Fibroblast of lung (primary cell): Measurements from ENCODE around the gene SRCAP.

ENCODE experiments used
- CTCF ChIP-seq, 2 donors: IDR thresholded peaks in 1 of 2; conservative IDR thresholded peaks in 1 of 2; 1 replicate in 1 of 2; 2 replicates in 1 of 2; pipeline ENCODE4 v1.5.1; 2011 to 2012; ENCODE audit warnings: low read length in 2 of 2, control low read depth in 1 of 2, inconsistent platforms in 1 of 2, low read depth in 1 of 2, mild to moderate bottlenecking in 1 of 2
- EZH2 ChIP-seq: IDR thresholded peaks from 2 replicates; pipeline ENCODE4 v1.5.1; 2012; ENCODE audit warnings: low read length, control low read depth, mild to moderate bottlenecking; ENCODE audit errors: missing control alignments

DNA sequence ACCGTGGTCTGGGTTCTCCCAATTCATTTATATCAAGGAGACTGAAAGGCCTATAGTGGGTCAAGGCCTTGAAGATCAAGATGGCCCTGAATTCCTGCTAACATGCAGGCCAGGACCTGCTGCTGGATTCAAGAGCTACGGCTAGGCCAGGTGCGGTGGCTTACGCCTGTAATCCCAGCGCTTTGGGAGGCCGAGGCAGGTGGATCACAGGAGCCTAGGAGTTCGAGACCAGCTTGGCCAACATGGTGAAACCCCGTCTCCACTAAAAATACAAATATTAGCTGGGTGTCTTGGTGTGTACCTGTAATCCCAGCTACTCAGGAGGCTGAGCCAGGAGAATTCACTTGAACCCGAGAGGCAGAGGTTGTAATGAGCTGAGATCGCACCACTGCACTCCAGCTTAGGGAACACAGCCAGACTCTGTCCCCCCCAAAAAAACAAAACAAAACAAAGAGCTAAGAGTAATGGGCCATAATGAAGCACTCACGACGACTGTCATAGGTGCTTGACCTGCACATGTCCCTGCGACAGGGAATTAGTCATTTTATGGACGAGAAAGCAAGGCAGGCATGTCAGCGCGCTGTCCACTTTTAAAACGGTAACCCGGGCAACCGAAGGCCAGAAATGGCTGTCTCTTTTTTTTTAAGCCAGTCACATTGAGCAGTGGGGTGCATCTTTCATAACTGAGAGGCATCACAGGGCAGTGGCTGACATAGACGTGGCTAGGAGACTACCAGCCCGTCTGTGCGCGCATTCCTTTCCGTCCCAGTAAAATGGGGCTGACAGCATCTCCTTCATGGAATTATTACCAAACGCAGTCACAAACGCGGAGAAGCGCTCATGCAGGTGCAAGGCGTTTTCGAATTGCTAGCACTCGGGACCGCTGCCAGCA lies 41.8 kb upstream of the SRCAP start:
- no peak for TF ChIP-seq CTCF (conservative IDR thresholded peaks at IDR 0.05 in 1 of 2, IDR thresholded peaks at IDR 0.05 in 1 of 2; ENCODE audit: low read depth in 1 of 2, low read length in 2 of 2)
- TF ChIP-seq EZH2: no peak
